GM12873 (cell line): ENCODE data around the gene CAST.
A peak's percentile ranks its signal among the peaks of the same experiment; 100 is the strongest.

Source experiments
- CTCF ChIP-seq: IDR thresholded peaks from 2 replicates; pipeline ENCODE4 v1.5.1; 2012; ENCODE audit warnings: low read depth, mild to moderate bottlenecking, moderate library complexity, low read length, control low read depth; ENCODE audit not compliant: insufficient read depth; ENCODE audit errors: missing control alignments

Gene CAST

DNA sequence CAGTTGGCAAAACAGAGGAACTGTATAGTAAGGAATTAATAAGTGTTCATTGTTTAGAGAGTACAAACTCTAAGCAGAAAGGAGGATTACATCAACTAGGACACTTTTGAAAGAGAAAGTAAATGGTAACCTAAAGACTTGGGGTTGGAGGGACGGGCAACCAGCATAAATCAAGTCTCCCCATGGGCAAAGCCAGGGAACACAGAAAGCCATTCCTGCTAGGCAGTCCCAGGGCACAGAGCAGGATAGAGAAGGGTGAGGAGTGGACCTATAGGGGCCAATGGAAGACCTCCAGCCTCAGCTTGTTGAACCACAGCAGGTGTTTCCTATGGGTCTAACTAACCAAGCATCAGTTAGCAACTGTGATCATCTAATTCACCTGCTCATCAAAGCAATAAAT lies 154.8 kb downstream of the CAST start:
- TF ChIP-seq CTCF: no peak

GRCh38 chr5:96817506-96817905 lies 155.3 kb downstream of the CAST start:
- TF ChIP-seq CTCF: no peak

DNA sequence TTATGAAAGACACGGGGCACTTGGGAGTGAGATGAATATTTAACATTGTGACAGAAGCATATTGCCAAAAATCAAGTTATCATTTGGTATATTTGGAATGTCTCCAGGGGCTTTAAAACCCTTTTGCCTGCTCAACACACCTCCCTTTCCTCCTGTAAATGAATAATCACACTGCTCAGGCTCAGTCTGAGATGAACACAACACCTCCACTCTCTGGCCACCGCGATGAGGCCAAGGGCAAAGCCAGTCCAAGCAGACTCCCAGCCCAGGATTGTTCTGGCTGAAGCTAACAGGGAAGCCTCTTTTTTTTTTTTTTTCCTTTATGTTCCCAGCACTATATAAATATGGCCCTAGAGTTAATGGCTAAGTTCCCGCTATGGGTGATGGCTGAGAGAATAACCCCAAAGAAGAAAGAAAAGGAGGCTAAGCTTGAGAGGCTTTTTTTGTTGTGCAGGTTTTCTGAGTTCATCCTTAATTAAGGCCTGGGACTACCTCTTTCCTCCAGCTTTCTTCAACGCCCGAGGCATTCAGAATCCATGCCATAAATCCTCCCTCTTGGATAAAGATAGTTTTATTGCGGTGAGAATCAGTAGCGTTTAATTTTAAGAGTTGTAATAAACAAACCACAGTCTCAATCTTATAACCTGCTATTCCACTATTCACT lies 156.1 kb downstream of the CAST start:
- no peak for TF ChIP-seq CTCF

GRCh38 chr5:96819806-96820205 lies 157.6 kb downstream of the CAST start:
- TF ChIP-seq CTCF: no peak

GRCh38 chr5:96821260-96821916 lies 159.2 kb downstream of the CAST start:
- no peak for TF ChIP-seq CTCF

GRCh38 chr5:96822686-96823459 lies 160.7 kb downstream of the CAST start:
- TF ChIP-seq CTCF: peak; percentile 13

DNA sequence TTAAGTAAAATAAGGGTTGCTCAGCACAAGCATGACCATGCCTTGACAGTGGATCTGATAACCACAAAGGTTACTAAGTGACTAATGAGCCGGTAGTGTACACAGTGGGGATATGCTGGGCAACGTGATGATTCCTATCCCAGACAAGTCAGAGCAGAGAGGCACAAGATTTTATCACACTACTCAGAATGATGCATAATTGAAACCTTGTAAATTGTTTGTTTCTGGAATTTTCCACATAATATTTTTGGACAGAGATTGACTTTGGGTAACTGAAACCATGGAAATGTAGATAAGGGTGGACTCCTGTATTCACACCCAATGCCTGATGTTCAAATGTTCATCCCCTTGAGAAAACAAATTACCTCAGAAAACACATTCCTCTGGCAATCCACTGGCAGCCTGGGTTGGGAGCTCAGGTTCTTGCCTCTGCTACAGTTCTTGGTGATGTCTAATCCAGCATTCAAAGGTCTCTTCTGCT lies 161.8 kb downstream of the CAST start:
- no peak for TF ChIP-seq CTCF
